Measurements from ENCODE around the gene SMCO2.
A peak's percentile ranks its signal among the peaks of the same experiment; 100 is the strongest.
"Not testable (repeated sequence)": the region's sequence is repeated elsewhere in the genome, so short reads cannot be mapped to it uniquely, and the experiment has no call there.

Gene SMCO2

DNA sequence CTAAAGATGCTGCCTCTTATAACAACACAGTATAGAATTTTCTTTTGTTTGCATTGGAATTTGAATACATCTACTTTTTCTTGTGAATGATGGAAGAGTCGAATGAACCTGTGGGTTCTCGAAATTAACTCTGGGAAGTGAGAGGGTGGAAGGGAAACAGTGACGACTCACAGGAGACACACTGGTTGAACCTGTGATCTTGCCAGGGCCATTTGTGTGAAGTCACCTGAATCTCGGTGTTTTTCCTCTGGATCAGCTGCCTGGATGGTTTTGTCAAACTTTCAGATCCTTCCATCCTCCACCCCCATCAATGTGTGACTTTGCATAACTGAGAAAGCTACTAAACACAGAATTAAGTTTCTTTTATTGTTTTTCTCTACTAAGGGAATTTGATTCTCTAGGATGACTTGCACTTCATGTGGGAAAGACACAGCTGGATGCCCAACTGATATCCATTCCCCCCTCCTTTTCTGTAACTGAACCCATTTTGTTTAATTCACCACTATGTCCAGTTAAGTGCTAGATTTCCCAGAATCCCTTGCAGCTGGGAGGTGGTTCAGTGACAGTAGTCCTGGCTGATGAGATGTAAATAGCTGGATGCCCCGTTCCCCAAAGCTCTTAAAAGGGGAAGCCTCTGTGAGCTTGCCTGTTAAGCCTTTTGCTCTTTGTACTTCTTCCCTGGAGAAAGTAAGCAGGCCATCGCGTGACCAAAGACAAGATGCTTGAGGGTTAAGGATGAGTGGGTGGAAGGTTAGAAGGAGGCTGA is 83.8 kb downstream of the SMCO2 start:
- no peak for DNase-seq

DNA sequence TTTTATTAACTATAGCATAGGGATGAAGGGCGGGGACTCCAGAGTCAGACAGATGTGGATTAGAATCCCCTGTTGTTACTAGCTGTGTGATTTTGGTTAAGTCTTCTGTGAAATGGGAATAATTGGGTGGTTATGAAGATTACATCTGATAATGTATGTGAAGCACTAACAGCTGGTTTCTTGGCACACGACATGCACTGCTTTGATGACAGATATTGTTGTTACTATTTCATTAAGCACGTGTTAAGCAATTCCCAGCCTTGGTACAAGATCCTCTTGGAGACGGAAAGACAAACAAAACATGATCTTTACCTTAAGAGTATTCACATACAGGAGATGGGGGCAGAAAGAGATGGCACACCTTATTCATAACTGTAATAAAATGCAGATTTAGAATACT is 85.4 kb downstream of the SMCO2 start:
- DNase-seq: no peak

DNA sequence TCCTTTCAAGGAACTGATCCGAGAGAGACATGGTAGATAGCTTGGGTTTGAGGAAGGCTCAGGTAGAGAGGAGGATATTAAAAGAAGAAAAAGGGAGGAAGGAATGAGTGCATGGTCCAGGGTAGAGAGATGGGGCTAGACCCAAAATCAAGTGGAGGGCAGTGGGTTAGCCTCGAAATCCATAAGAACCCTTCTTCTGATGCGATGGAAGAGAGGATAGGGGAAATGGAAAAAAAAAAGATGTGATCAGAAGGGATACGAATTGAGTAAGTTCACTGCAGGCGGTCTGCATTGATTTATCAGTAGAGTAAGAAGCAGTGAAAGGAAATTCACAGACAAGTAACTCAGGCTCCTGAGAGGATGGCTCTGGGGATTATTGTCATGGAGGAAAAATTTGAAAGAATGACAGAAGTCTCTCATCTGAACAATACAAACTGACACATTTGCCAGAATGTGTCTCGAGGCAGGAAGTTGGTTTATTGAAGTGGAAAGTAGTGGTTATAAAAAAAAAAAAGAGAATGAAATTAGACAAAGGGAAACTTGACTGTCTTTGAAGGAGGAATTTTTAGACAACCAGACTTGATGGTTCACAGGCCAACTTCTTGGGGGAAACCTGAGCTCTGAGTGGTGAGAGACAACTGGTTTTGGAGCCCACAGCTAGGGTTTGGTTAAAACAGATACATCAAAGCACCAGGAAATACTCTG is 87.7 kb downstream of the SMCO2 start:
- peak in 1 of 2 donors; percentile 15 for DNase-seq

DNA sequence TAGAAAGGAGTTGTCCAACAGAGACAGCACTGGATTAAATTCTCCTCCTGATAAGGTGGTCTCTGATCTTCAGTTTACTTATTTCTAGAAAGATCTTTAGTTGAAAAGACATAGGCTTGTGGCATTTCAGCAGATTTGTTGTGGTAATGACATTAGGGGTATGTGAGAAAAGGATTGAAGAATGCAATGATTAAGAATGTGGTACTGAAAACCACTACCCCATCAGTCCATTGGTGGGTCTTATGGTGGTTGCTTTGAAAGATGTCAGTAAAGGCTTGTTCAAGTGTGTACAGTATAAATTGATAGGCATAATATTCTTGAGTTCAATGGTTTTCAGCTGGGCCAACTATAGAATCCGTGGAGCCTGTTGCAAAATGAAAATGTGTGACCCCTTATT is 88.2 kb downstream of the SMCO2 start:
- no peak for DNase-seq

DNA sequence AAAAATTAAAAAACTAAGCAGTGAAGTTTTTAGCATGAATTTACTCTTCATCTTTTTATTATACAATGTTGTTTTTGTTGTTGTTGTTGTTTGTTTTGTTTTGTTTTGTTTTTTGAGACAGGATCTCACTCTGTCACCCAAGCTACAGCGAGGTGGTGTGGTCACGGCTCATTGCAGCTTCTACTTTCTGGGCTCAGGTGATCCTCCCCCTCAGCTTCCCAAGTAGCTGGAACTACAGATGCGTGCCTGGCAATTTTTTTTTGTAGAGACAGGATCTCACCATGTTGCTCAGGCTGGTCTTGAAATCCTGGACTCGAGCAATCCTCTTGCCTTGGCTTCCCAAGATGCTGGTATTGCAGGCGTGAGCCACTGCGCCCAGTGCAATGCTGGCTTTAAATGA is 88.8 kb downstream of the SMCO2 start:
- DNase-seq: no peak

DNA sequence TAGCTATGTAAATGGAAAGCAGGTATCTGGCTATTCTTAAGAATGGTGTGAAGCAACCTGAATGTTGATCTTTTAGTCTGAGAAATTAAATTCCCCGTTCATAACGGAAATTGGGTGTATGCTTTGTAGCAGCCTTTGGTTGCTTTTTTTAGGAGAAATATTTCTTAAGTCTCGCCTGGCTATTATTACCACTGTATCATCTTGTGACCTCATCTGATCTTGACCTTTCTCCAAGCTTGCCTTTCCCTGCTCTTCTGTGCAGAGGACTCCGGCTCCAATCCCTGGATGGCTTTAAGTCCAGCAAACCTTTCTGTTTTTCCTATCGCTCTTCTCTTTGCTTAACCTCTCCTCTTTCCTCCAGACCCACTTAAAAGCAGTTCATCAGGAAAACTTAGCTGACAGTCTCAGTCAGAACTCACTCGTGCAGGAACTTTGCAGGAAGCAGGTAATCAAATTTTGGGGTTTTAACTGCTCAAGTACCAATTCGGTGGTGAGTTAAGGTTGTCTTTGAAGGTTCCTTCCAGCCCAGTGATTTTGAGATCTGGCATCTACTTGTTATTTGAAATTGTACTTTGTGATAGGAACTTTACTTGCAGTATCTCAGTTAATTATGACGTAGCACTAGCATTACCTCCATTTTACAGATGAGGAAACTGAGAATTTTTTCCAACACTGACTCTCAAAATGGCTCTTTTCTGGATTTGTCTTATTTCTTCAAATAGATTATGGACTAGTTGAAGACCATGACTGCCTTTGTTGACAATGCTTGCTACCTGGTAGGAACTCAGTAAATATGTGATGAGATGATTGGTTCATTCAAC is 91.5 kb downstream of the SMCO2 start:
- DNase-seq: no peak

DNA sequence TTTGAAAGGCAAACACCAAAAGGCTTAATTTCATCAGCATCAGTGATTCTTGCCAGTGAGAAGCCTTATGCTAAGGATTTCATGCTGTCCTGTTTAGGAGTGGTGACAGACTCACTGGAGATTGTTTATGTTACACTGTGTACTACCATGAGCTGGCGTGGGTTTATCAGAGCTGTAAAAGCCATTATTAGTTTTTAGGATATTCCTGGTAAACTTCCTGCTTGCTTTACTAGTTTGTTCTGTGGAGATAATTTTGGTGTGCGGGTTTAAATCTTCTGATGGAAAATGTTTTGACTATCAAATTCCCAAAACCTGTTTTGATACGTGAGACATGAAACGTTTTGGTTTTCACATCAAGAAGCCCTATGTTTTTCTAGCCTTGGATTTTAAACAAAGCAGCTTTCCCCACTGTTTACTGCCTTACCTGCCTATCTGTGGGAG is 92.7 kb downstream of the SMCO2 start:
- no peak for DNase-seq

DNA sequence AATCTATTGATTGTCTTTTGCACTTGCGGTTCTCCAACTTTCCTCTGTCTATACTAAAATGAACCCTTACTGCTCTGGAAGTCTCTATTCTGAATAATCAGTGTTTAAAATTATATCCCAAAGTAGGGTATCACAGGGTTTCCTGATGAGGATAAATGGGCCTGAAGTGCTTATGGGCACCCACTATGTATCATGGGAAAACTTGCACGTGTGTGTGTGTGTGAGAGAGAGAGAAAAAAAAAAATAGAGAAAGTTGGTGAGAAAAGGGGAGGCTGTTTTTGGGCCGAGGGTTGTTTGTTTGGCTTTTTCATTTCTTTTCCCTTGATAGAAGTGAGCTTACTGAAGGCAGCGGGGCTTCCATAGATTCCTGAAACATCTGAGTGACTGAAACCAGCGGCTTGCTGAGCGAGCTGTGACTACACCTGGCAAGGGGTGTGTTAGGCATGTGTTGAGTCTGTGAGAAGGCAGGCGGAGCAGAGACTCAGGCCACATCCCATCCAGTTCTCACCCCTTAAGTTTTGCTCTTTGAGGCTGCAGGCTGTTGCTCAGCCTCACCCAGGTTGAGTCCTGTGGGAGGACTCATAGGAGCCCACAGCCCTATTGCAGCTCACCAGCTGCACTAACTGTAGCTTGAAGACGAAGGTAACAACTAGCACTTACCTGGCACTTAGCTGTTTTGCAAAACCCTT is 94.6 kb downstream of the SMCO2 start:
- no peak for DNase-seq

DNA sequence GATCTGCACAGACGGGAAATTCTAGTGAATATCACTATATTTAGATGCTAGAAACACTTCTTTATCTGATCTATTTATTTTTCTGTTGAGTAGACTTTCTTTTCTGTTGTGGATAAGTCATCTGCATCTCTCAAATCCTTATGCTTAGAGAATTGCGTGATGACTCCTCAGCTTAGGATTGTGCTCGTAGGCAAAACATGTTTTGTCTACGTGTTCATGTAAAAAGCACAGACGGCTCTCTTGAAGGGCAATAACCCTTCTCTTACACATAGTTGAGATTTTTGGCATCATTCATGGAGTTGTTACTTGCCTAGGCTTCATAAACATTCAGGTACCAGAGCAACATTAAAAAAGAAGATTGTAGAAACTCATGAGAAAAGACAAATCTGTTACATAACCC is 96.1 kb downstream of the SMCO2 start:
- no peak for DNase-seq

DNA sequence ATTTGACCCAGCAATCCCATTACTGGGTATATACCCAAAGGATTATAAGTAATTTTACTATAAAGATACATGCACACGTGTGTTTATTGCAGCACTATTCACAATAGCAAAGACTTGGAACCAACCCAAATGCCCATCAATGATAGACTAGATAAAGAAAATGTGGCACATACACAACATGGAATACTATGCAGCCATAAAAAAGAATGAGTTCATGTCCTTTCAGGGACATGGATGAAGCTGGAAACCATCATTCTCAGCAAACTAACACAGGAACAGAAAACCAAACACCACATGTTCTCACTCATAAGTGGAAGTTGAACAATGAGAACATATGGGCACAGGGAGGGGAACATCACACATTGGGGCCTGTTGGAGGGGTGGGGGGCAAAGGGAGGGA is 98.3 kb downstream of the SMCO2 start:
- DNase-seq: not testable (repeated sequence)

DNA sequence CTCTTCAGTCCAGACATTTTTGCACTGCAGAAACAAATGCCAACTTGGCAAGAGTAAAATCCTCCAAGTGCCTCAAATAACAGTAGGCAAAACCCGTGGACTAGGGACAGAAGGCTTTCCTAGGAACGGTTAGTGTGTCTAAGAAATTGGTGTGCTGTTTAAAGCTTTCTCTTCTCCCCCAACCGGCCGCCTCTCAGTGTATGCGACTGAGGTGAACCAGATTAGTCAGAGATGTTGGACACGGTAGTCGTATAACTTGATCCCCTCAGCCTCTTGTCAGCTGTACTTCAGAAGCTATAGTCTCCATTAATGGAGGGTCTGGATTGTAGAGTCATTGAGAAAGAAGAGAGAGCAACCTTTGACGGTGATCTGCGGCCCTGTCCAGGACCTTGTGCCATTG is 99.1 kb downstream of the SMCO2 start:
- DNase-seq: no peak

DNA sequence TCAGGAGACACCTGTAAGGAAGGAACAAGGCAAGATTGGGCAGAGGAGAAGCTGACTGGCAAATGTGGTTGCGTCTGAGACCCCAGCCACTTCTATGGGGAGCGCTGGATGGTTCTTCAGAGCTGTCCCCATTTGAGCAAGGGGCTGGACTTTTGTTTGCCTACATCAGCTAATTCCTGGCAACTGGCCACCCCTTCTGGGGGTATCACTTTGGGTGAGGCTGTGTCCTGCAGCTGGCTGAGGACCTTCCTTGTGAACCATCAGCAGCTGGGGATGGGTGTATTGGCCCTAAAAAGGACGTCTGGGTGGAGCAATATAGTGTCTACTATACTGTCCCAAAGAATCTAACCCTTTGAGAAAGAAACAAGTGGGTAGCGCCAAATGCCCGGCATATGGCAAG is 101.1 kb downstream of the SMCO2 start:
- no peak for DNase-seq

DNA sequence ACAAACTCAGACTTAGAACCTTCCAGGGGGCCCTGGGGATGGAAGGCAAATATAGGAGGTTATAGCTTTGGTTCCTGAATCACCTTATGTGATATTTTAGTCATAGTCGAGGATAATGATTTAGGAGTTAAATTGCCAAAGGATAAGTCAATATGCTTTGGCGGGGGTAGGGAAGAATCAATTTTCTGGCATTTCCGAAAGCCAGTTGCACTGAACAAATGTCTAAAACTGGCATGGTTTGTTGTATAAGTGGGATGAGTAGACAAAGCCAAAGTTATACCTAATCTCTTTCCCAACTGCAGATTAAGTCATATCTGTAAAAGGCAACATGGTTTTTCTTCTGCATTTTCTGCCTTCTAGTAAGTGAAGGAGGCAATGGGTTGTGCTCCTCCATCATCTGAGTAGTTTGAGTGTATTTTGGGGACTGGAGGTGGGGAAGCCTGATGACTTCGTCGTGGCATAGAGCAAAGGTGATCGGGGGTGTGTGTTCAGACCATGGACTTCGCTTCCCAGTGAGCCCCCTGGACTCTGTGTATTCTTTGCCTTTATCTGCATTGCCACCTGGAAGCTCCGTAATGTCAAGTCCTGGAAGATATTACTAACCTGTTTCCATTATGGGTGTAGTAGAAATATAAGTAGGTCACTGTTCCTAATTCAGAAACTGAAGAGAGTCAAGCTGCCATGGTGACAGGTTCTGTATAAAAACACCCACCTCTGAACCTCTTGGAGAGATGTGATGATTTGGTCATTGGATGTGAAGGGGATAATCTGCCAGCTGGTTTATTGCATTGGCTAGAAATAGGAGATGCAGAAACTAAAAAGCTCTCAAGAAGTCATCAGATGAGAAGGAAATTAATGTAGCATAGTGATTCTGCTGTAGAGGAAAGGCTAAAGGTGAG is 102.0 kb downstream of the SMCO2 start:
- DNase-seq: no peak

DNA sequence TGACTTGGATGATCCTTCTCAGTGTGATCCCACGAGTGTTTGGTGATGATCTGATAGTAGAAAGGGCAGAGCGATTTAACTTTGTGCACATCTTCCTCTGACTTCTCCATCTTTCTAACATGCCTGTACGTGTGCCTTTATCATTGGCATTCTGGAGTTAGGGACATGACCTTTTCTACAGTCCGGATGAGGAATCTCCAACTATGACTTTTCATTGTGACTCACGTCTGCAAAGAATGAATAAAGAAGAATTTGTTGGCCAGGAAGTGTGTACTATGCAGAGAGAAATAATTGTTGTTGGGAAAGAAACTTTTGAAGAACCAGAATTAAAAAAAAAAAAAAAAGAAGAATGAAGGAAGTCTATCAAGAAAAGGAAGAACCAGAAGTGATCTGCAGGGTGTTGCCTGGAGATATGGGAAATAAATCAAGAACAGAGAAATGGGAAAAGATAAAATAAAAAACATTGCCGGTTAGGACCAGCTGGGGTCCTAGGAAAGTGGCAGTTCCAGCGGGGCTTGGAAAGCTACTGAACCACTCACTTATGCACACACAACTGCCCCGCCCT is 102.8 kb downstream of the SMCO2 start:
- DNase-seq: no peak

DNA sequence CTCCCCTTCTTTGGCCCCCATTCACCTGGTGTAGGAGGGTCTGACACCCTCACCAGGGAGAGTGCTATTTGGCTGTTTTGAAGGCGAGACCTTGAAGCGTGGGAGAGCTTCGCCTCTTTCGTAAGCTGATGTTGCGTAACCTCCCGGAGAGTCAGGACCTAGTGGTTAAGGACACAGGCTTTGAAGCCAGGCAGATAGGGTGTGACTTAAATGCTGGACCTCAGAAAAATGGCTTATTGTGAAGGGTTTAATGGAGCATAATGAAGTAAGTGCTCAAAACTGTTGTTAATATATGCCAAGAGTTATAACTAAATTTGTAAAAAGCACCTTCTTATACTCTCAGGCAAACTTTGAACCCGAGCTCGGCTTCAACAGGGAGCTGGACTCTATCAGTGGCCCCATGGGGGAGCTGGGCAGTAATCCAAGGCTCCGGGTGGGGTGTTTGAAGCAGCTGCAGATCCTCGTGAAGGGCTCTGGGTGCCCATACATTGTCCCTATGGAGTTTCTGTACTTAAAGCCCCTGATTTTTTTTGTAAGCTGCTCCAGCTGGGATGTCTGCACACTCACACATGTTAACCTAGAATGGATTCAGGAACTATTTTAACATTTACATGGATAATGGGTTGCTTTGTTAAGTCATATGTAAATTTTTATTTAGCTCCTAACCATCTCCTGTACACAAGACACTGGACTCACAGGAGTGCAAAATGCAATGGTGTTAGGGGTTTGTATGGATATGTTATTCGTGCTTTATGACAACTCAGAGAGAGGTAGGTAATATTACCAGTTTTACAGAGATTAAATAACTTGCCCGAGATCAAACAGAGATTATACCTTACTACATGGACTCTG is 103.5 kb downstream of the SMCO2 start:
- DNase-seq: no peak

DNA sequence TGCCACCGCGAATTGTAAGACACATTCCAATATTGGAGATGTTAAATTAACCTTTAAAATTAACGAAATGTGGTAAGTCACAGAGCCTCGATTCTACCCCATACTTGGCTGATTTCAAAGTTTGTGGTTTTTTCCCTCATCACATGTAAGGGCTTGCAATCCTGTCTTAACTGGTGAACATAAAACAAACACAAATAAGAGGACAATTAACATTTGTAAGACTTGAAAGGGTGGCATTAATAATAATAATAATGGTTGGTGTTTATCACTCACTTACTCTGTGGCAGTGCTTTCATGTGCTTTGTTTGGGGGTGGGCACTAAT is 104.1 kb downstream of the SMCO2 start:
- no peak for DNase-seq

DNA sequence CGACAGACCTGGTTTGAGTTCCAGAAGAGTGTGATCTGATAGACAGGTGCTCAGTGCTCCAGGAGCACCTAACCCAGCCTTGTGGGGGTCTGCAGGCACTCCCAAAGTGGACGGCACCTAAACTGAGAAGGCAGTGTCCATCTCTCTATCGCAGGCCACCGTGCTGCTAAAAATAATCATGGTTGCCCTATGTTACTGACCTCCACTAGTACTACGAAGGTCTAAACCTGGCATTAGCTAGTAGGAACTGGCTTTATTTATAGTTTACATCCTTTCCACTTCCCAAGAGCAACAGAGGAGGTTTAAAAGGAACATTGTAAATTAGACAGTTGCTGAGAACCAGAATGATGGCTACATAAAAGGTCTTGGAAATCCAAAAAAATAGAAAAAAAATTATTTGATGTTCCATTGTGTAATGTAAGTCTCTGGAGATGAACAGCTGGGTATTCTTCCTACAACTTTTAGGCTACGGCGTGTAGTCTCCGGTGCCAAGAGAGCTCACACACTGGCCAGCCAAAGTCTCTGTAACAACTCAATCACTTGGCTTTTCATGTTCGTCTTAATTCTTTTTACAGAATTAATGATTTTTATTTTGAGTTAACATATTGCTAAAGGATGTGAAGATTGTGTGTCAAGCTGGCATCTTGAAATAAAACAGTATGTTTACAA is 104.8 kb downstream of the SMCO2 start:
- no peak for DNase-seq
